Measurements from ENCODE around the gene TNF. TPM values are rescaled to one million over a fixed set of nuclear protein-coding genes. Genes with fewer than 3 reads are reported as not detected.

TNF gene
- total RNA-seq, 3 donors from 2014 or later (not counting 1 experiment from before 2014, with no cell fraction given), result 24.2 to 60.8 (median 46.9) TPM

DNA sequence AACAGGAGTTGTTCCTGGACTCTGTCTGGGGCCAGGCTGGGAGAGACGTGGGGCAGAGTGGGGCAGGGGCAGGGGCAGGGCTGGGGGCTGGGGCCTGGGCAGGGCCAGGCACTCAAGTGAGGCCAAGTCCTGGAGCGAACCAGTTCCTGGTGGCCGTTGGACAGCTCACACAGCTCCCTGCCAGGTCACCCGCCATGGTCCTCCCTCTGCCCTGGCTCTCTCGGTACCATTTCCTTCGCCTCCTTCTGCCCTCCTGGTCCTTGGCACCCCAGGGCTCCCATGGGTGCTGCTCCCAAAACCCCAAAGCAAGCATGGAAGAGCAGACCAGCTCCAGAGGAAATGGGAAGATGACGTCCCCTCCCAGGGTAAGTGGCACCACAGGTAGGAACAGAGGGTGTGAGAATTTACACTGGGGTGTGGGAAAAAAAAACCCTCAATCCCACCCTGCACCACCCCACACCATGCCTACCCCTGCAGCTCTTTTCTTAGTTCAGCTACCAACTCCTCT, 46.5 kb upstream of the TNF start, which contains the start of gene MCCD1:
Gene MCCD1, plus strand, starts transcription at position 142 of the 508 bp plus-strand sequence. Its CDS starts 53 bp downstream, at position 195.
- Histone ChIP-seq H3K4me3 (ENCODE audit: low read length) (no peak within 1 kb of the TSS), H3K4me1 (ENCODE audit: control insufficient read depth, insufficient read depth, low read length) (no peaks in the 10 kb centered on the region), H3K27ac (ENCODE audit: low read length) (no peak within 1 kb of the TSS), H3K27me3 (ENCODE audit: control insufficient read depth, insufficient read depth, low read length) (no peaks in the 10 kb centered on the region), H3K9me3 (ENCODE audit: control insufficient read depth, insufficient read depth, low read length) (no peaks in the 10 kb centered on the region), H3K36me3 (ENCODE audit: control insufficient read depth, insufficient read depth, low read length) (peaks cover 42% of the 10 kb centered on the region)
- intact Hi-C loops (cut with micrococcal nuclease), result no loop called here
- WGBS (ENCODE audit: insufficient coverage), result 89% methylated on average over 6 of the region's 7 CpGs
- Mint-ChIP-seq H3K27me3 (ENCODE audit: low read depth in 2 of 2) (no peaks in the 10 kb centered on the region), H3K27ac (peak within 1 kb of the TSS; percentile 70 to 71), H3K9me3 (no peaks in the 10 kb centered on the region), H3K4me1 (peaks cover 11 to 19% of the 10 kb centered on the region in 2 donors), H3K36me3 (peaks cover 8% of the 10 kb centered on the region), H3K4me3 (no peak within 1 kb of the TSS)
- ATAC-seq, result peak in 1 of 3 donors; percentile 24
- TF ChIP-seq, protein P1, sequence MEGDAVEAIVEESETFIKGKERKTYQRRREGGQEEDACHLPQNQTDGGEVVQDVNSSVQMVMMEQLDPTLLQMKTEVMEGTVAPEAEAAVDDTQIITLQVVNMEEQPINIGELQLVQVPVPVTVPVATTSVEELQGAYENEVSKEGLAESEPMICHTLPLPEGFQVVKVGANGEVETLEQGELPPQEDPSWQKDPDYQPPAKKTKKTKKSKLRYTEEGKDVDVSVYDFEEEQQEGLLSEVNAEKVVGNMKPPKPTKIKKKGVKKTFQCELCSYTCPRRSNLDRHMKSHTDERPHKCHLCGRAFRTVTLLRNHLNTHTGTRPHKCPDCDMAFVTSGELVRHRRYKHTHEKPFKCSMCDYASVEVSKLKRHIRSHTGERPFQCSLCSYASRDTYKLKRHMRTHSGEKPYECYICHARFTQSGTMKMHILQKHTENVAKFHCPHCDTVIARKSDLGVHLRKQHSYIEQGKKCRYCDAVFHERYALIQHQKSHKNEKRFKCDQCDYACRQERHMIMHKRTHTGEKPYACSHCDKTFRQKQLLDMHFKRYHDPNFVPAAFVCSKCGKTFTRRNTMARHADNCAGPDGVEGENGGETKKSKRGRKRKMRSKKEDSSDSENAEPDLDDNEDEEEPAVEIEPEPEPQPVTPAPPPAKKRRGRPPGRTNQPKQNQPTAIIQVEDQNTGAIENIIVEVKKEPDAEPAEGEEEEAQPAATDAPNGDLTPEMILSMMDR (IDR thresholded peaks at IDR 0.05), result no peak
- DNase-seq, result no peak

DNA sequence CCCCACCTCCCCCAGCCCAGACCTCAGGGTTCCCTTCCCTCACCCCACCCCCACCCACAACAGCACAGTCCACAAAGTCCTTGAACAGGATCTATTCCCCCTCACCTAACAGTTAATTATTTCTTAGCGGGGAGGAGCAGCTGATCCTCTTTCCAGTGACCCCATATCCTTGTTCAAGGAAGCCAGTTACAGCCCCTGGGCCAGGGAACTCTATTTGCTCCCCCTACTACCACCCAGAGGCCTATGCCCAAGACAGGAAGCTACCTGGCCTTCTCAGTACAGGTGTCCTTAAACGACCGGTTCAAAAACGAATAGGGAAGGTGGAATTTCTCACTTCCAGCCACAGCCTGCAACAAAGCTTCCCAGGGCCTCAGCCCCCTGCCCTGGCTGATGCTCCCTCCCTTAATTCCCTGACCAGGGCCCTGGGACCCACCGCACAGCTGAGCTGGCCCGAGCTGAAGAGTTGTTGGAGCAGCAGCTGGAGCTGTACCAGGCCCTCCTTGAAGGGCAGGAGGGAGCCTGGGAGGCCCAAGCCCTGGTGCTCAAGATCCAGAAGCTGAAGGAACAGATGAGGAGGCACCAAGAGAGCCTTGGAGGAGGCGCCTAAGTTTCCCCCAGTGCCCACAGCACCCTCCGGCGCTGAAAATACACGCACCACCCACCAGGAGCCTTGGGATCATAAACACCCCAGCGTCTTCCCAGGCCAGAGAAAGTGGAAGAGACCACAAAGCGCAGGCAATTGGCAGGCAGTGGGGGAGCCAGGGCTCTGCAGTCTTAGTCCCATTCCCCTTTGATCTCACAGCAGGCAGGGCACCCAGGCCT, 45.8 kb upstream of the TNF start:
- ATAC-seq, result no peak
- no peaks in the 10 kb centered on the region for H3K9me3 Mint-ChIP-seq
- no peak for DNase-seq
- H3K27ac ChIP-seq (ENCODE audit: low read length), result no peak overlapping the region
- H3K4me1 Mint-ChIP-seq, result peaks cover 11 to 19% of the 10 kb centered on the region in 2 donors
- H3K27ac Mint-ChIP-seq, result peak overlapping the region; percentile 31 to 70
- H3K4me1 ChIP-seq (ENCODE audit: control insufficient read depth, insufficient read depth, low read length), result no peaks in the 10 kb centered on the region
- no peaks in the 10 kb centered on the region for H3K9me3 ChIP-seq (ENCODE audit: control insufficient read depth, insufficient read depth, low read length)
- 68% methylated on average over 12 of the region's 12 CpGs for WGBS (ENCODE audit: insufficient coverage)
- H3K27me3 Mint-ChIP-seq (ENCODE audit: low read depth in 2 of 2), result no peaks in the 10 kb centered on the region
- peaks cover 8% of the 10 kb centered on the region for H3K36me3 Mint-ChIP-seq
- H3K36me3 ChIP-seq (ENCODE audit: control insufficient read depth, insufficient read depth, low read length), result peaks cover 49% of the 10 kb centered on the region
- H3K4me3 ChIP-seq (ENCODE audit: low read length), result no peak overlapping the region
- H3K4me3 Mint-ChIP-seq, result no peak overlapping the region
- TF ChIP-seq, protein P1 (IDR thresholded peaks at IDR 0.05), result no peak
- intact Hi-C loops (cut with micrococcal nuclease), result no loop called here
- no peaks in the 10 kb centered on the region for H3K27me3 ChIP-seq (ENCODE audit: control insufficient read depth, insufficient read depth, low read length)

GRCh38 chr6:31530659-31531058, 44.7 kb upstream of the TNF start:
- WGBS (ENCODE audit: insufficient coverage), result 92% methylated on average over 5 of the region's 6 CpGs
- no peak for ATAC-seq
- intact Hi-C loops (cut with micrococcal nuclease), result no loop called here
- Histone ChIP-seq H3K27me3 (ENCODE audit: control insufficient read depth, insufficient read depth, low read length) (no peaks in the 10 kb centered on the region), H3K9me3 (ENCODE audit: control insufficient read depth, insufficient read depth, low read length) (no peaks in the 10 kb centered on the region), H3K4me3 (ENCODE audit: low read length) (no peak overlapping the region), H3K4me1 (ENCODE audit: control insufficient read depth, insufficient read depth, low read length) (no peaks in the 10 kb centered on the region), H3K36me3 (ENCODE audit: control insufficient read depth, insufficient read depth, low read length) (peaks cover 60% of the 10 kb centered on the region), H3K27ac (ENCODE audit: low read length) (no peak overlapping the region)
- peak overlapping the region in 1 of 2 donors; percentile 31 for H3K27ac Mint-ChIP-seq
- TF ChIP-seq, protein P1 (IDR thresholded peaks at IDR 0.05), result no peak
- H3K27me3 Mint-ChIP-seq (ENCODE audit: low read depth in 2 of 2), result no peaks in the 10 kb centered on the region
- H3K36me3 Mint-ChIP-seq, result peaks cover 8% of the 10 kb centered on the region
- no peaks in the 10 kb centered on the region for H3K9me3 Mint-ChIP-seq
- peaks cover 12 to 22% of the 10 kb centered on the region in 2 donors for H3K4me1 Mint-ChIP-seq
- no peak for DNase-seq
- no peak overlapping the region for H3K4me3 Mint-ChIP-seq
